ENCODE measurements around the gene RIT2.

The RIT2 gene

GRCh38 chr18:43080671-43081070, 34.8 kb downstream of the RIT2 start:
- no peak for FAIRE-seq

GRCh38 chr18:43079422-43079821, 36.1 kb downstream of the RIT2 start:
- FAIRE-seq, result no peak

- no peak for FAIRE-seq
Observed at GRCh38 chr18:43078478-43079092, 36.9 kb downstream of the RIT2 start.

- no peak for FAIRE-seq
Observed at GRCh38 chr18:43077510-43078308, 37.8 kb downstream of the RIT2 start.

- no peak for FAIRE-seq
Observed at GRCh38 chr18:43073771-43074170, 41.7 kb downstream of the RIT2 start.

GRCh38 chr18:43068781-43069180, 46.7 kb downstream of the RIT2 start:
- FAIRE-seq, result no peak

GRCh38 chr18:43067570-43067969, 47.9 kb downstream of the RIT2 start:
- no peak for FAIRE-seq

- FAIRE-seq, result no peak
Observed at GRCh38 chr18:43061816-43062215, 53.7 kb downstream of the RIT2 start.

GRCh38 chr18:43061318-43061717, 54.2 kb downstream of the RIT2 start:
- no peak for FAIRE-seq

GRCh38 chr18:43060020-43060419, 55.5 kb downstream of the RIT2 start:
- FAIRE-seq, result no peak

GRCh38 chr18:43054815-43055519, 60.5 kb downstream of the RIT2 start:
- no peak for FAIRE-seq

GRCh38 chr18:43049021-43049420, 66.5 kb downstream of the RIT2 start:
- FAIRE-seq, result no peak

GRCh38 chr18:43046322-43046721, 69.2 kb downstream of the RIT2 start:
- no peak for FAIRE-seq

GRCh38 chr18:43043626-43044025, 71.9 kb downstream of the RIT2 start:
- FAIRE-seq, result no peak

GRCh38 chr18:43040281-43040680, 75.2 kb downstream of the RIT2 start:
- FAIRE-seq, result no peak

- no peak for FAIRE-seq
Observed at GRCh38 chr18:43034683-43035500, 80.6 kb downstream of the RIT2 start.

GRCh38 chr18:43031169-43031568, 84.3 kb downstream of the RIT2 start:
- FAIRE-seq, result no peak

- FAIRE-seq, result no peak
Observed at GRCh38 chr18:43029414-43029813, 86.1 kb downstream of the RIT2 start.

GRCh38 chr18:43022874-43023273, 92.6 kb downstream of the RIT2 start:
- FAIRE-seq, result no peak

GRCh38 chr18:43017622-43018021, 97.9 kb downstream of the RIT2 start:
- no peak for FAIRE-seq

- FAIRE-seq, result no peak
Observed at GRCh38 chr18:43013486-43013885, 102.0 kb downstream of the RIT2 start.

- FAIRE-seq, result no peak
Observed at GRCh38 chr18:43012951-43013350, 102.5 kb downstream of the RIT2 start.

- FAIRE-seq, result no peak
Observed at GRCh38 chr18:43010611-43011010, 104.9 kb downstream of the RIT2 start.
